A673 (cell line): ENCODE results near the gene TNS1. TPM values are rescaled to one million over a fixed set of nuclear protein-coding genes. Genes with fewer than 3 reads are reported as not detected.

Experiments used
- BruUV-seq: library from RNA; stranded (reverse); fragments of 400-500 nt; replicated peaks from 2 replicates; lab custom pipeline; 2021; lab: Mats Ljungman, UMichigan
- CTCF ChIA-PET: fragments of 300-600 bp; sonication (Branson Sonifier 250); formaldehyde crosslinking; loops from one replicate; lab custom pipeline; 2022; ENCODE audit warnings: antibody characterized with exemption; lab: Charles Lee
- POLR2A ChIA-PET: fragments of 300-600 bp; sonication (Branson Sonifier 250); formaldehyde crosslinking; loops from one replicate; lab custom pipeline; 2022; ENCODE audit warnings: antibody characterized with exemption; ENCODE audit not compliant: low non-redundant PET; lab: Charles Lee
- DNase-seq: peaks from one replicate; pipeline ENCODE4 v3.0.0-alpha.2; 2015; ENCODE audit warnings: low spot score
- H3K27ac ChIP-seq: fragments of 200-600 bp; sonication (generic); 2 replicates; pipeline ENCODE4 v1.5.1; 2016; ENCODE audit warnings: mixed run types, low read depth, mild to moderate bottlenecking, mixed read lengths, antibody characterized with exemption, low read length; ENCODE audit not compliant: poor library complexity, severe bottlenecking
- H3K27me3 ChIP-seq: fragments of 200-600 bp; sonication (generic); replicated peaks from 2 replicates; pipeline ENCODE4 v1.6.1; 2017; ENCODE audit warnings: mixed run types, low read depth, mild to moderate bottlenecking, mixed read lengths, antibody characterized with exemption, low read length; ENCODE audit not compliant: insufficient read depth, poor library complexity
- H3K36me3 ChIP-seq: fragments of 200-600 bp; sonication (generic); 2 replicates; pipeline ENCODE4 v1.6.1; 2016; ENCODE audit warnings: mixed run types, mild to moderate bottlenecking, mixed read lengths, antibody characterized with exemption, low read length; ENCODE audit not compliant: insufficient read depth, poor library complexity, severe bottlenecking
- H3K4me1 ChIP-seq: fragments of 200-600 bp; sonication (generic); 2 replicates; pipeline ENCODE4 v1.6.1; 2017; ENCODE audit warnings: mixed run types, mild to moderate bottlenecking, mixed read lengths, antibody characterized with exemption, low read length; ENCODE audit not compliant: insufficient read depth, poor library complexity, severe bottlenecking
- H3K4me3 ChIP-seq: fragments of 200-600 bp; sonication (generic); 2 replicates; pipeline ENCODE4 v1.5.1; 2016; ENCODE audit warnings: low read depth, mixed run types, mild to moderate bottlenecking, mixed read lengths, low read length; ENCODE audit not compliant: poor library complexity, severe bottlenecking
- H3K9me3 ChIP-seq: fragments of 200-600 bp; sonication (generic); 2 replicates; pipeline ENCODE4 v1.6.1; 2016; ENCODE audit warnings: mixed run types, low read depth, mild to moderate bottlenecking, mixed read lengths, antibody characterized with exemption, low read length; ENCODE audit not compliant: poor library complexity, severe bottlenecking
- EZH2 ChIP-seq: fragments of 200-600 bp; sonication (generic); IDR thresholded peaks from 2 replicates; pipeline ENCODE4 v1.6.1; 2017; ENCODE audit warnings: borderline replicate concordance, low read depth, mild to moderate bottlenecking, mixed read lengths, antibody characterized with exemption, low read length; ENCODE audit not compliant: poor library complexity, severe bottlenecking
- intact Hi-C: fragments of 100-400 bp; cut with micrococcal nuclease; formaldehyde crosslinking; loops from one replicate; pipeline ENCODE4 v1.10.0; 2022; ENCODE audit not compliant: unreplicated experiment
- total RNA-seq: library from RNA; stranded (reverse); gene quantifications from 2 replicates; pipeline ENCODE4 v1.2.3, GENCODE V29; 2021
- TF ChIP-seq, protein P1 (sequence below): fragments of 300-800, 200-600 bp; sonication (generic); conservative IDR thresholded peaks from 2 replicates; pipeline ENCODE4 v1.5.1; 2017; ENCODE audit warnings: low read depth, mild to moderate bottlenecking, antibody characterized with exemption, low read length, moderate library complexity, mixed read lengths

TNS1 gene
- total RNA-seq, 1 experiment from 2014 or later = 99.6 TPM

DNA sequence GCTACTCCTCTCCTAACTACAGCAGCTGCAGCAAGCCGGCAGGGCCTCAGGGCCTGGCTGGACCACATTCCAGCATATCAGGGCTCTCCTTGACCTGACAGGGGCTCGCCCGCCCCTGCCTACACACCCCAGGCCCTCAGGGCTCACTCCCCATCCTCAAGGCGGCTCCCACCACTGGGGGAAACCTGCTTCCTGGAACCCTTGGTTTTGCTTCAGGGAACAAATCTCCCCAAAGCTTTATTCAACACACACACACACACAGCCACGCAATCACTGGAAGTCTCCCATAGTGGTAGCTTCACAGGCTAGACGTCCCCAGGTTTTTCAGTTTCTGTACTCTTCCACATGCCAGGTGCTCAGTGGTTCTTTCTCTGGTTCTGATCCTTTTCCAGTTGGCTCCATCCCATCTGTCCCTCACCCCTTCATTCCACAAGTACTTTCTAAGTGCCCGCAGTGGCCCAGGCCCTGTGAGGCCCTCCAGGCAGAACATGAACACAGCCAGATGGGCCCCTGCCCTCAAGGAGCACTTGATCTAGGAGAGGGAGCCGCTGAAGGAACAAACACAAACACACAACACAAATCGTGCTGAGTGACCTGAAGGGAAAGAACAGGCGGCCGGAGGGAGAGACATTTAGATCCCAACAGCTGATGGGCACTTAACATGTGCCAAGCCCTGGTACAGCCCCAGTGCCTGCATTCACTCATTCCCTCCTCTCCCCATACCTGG lies 51.1 kb downstream of the TNS1 start:
- TF ChIP-seq, protein P1, sequence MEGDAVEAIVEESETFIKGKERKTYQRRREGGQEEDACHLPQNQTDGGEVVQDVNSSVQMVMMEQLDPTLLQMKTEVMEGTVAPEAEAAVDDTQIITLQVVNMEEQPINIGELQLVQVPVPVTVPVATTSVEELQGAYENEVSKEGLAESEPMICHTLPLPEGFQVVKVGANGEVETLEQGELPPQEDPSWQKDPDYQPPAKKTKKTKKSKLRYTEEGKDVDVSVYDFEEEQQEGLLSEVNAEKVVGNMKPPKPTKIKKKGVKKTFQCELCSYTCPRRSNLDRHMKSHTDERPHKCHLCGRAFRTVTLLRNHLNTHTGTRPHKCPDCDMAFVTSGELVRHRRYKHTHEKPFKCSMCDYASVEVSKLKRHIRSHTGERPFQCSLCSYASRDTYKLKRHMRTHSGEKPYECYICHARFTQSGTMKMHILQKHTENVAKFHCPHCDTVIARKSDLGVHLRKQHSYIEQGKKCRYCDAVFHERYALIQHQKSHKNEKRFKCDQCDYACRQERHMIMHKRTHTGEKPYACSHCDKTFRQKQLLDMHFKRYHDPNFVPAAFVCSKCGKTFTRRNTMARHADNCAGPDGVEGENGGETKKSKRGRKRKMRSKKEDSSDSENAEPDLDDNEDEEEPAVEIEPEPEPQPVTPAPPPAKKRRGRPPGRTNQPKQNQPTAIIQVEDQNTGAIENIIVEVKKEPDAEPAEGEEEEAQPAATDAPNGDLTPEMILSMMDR = no peak
- TF ChIP-seq EZH2 = no peak
- H3K27me3 ChIP-seq = no peaks in the 10 kb centered on the region
- intact Hi-C loops = no loop called here
- no peak for DNase-seq
- H3K36me3 ChIP-seq = no peaks in the 10 kb centered on the region
- H3K27ac ChIP-seq = no peak overlapping the region
- H3K9me3 ChIP-seq = no peaks in the 10 kb centered on the region
- ChIA-PET POLR2A (no interaction called here), CTCF (no interaction called here)
- H3K4me1 ChIP-seq = no peaks in the 10 kb centered on the region
- BruUV-seq = no TSS peak
- H3K4me3 ChIP-seq = no peak overlapping the region

DNA sequence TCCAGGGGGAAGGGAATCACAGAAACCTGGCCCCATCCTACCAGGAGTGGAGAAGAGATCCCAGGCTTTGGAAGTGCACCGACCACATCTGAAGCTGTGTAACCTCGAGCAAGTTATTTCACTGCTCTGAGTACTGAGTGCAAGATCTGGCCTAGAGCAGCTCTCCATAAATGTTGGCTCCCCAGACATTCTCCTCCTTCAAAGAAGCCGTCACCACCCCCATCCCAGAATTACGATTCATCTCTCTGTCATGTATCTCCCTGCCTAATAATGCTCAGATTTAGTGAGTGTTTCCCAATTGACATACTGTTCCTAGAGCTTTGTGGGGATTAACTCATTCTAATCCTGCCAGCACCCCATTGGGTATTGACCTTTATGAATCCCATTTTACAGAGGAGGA lies 51.7 kb downstream of the TNS1 start:
- Histone ChIP-seq H3K27ac (no peak overlapping the region), H3K4me3 (no peak overlapping the region), H3K4me1 (no peaks in the 10 kb centered on the region), H3K36me3 (no peaks in the 10 kb centered on the region), H3K9me3 (no peaks in the 10 kb centered on the region), H3K27me3 (no peaks in the 10 kb centered on the region)
- ChIA-PET CTCF (no interaction called here), POLR2A (no interaction called here)
- BruUV-seq = no TSS peak
- DNase-seq = no peak
- no peak for TF ChIP-seq EZH2
- TF ChIP-seq, protein P1 = no peak
- intact Hi-C loops = no loop called here

DNA sequence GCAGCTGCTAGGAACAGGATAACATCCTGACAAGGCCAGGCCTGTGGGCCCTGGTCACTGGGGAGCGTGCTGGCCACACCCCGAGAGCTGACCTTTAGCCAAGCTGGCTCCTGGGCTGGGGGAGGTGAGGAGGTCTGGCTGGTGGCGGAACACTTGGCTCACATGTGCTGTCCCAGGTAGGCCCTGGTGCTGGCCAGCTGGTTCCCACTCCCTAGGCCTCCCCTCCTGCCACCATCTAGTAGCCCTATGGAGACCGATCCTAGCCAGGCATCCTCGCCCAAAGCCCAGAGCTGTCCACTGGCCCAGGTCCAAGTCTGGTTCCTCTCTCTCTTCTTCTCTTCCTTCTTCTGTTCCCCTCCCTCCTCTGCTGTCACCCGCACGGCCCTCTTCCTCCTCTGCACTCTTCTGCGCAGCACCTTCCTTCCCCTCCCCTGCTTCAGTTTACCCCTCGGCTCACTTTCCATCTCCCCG lies 52.4 kb downstream of the TNS1 start:
- no peak overlapping the region for H3K27ac ChIP-seq
- no peaks in the 10 kb centered on the region for H3K9me3 ChIP-seq
- no peak overlapping the region for H3K4me3 ChIP-seq
- H3K36me3 ChIP-seq = no peaks in the 10 kb centered on the region
- no peaks in the 10 kb centered on the region for H3K4me1 ChIP-seq
- TF ChIP-seq, protein P1 = no peak
- no peak for TF ChIP-seq EZH2
- no TSS peak for BruUV-seq
- DNase-seq = no peak
- H3K27me3 ChIP-seq = no peaks in the 10 kb centered on the region
- CTCF ChIA-PET = no interaction called here
- POLR2A ChIA-PET = no interaction called here
- intact Hi-C loops = no loop called here
